Measurements from ENCODE around the gene THAP9.
"Not testable (repeated sequence)": the region's sequence is repeated elsewhere in the genome, so short reads cannot be mapped to it uniquely, and the experiment has no call there.

THAP9 gene

GRCh38 chr4:82905205-82905604, 4.7 kb downstream of the THAP9 start:
- DNase-seq (ENCODE audit: low read depth) = no peak
- TF ChIP-seq, protein P1, sequence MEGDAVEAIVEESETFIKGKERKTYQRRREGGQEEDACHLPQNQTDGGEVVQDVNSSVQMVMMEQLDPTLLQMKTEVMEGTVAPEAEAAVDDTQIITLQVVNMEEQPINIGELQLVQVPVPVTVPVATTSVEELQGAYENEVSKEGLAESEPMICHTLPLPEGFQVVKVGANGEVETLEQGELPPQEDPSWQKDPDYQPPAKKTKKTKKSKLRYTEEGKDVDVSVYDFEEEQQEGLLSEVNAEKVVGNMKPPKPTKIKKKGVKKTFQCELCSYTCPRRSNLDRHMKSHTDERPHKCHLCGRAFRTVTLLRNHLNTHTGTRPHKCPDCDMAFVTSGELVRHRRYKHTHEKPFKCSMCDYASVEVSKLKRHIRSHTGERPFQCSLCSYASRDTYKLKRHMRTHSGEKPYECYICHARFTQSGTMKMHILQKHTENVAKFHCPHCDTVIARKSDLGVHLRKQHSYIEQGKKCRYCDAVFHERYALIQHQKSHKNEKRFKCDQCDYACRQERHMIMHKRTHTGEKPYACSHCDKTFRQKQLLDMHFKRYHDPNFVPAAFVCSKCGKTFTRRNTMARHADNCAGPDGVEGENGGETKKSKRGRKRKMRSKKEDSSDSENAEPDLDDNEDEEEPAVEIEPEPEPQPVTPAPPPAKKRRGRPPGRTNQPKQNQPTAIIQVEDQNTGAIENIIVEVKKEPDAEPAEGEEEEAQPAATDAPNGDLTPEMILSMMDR (IDR thresholded peaks at IDR 0.05; ENCODE audit: control insufficient read depth, extremely low read depth, insufficient read depth) = no peak
- no peak overlapping the region for H3K4me3 ChIP-seq (ENCODE audit: low read depth, low read length)

DNA sequence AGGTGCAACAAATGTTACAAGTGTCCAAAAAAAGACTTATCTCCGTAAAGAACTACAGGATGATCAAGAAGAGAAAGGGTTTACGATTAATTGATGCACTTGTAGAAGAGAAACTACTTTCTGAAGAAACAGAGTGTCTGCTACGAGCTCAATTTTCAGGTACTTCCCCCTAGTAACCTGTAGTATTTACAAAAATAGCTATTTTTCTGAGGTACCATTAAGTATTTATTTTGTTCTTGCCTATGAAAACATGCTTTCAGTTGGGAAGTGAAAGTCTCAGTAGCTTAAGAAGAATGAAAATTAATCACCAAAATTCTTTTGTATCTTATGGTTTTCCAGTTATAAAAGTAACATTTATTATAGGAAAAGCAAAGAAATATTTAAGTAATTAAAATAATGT, 5.9 kb downstream of the THAP9 start:
- H3K4me3 ChIP-seq (ENCODE audit: low read depth, low read length) = no peak overlapping the region
- no peak for DNase-seq (ENCODE audit: low read depth)
- TF ChIP-seq, protein P1 (IDR thresholded peaks at IDR 0.05; ENCODE audit: control insufficient read depth, extremely low read depth, insufficient read depth) = no peak

- no peak overlapping the region for H3K4me3 ChIP-seq (ENCODE audit: low read depth, low read length)
- DNase-seq (ENCODE audit: low read depth) = peak; percentile 61
- TF ChIP-seq, protein P1 (IDR thresholded peaks at IDR 0.05; ENCODE audit: control insufficient read depth, extremely low read depth, insufficient read depth) = no peak
Measured at GRCh38 chr4:82909326-82909725, 8.8 kb downstream of the THAP9 start.

GRCh38 chr4:82913305-82913704, 12.8 kb downstream of the THAP9 start:
- TF ChIP-seq, protein P1 (IDR thresholded peaks at IDR 0.05; ENCODE audit: control insufficient read depth, extremely low read depth, insufficient read depth) = no peak
- no peak for DNase-seq (ENCODE audit: low read depth)
- H3K4me3 ChIP-seq (ENCODE audit: low read depth, low read length) = no peak overlapping the region

- H3K4me3 ChIP-seq (ENCODE audit: low read depth, low read length); DNase-seq (ENCODE audit: low read depth): not testable (repeated sequence)
Measured at GRCh38 chr4:82913968-82914367, 13.4 kb downstream of the THAP9 start.

GRCh38 chr4:82918091-82918490, 17.6 kb downstream of the THAP9 start:
- no peak overlapping the region for H3K4me3 ChIP-seq (ENCODE audit: low read depth, low read length)
- no peak for DNase-seq (ENCODE audit: low read depth)
- TF ChIP-seq, protein P1 (IDR thresholded peaks at IDR 0.05; ENCODE audit: control insufficient read depth, extremely low read depth, insufficient read depth) = no peak

DNA sequence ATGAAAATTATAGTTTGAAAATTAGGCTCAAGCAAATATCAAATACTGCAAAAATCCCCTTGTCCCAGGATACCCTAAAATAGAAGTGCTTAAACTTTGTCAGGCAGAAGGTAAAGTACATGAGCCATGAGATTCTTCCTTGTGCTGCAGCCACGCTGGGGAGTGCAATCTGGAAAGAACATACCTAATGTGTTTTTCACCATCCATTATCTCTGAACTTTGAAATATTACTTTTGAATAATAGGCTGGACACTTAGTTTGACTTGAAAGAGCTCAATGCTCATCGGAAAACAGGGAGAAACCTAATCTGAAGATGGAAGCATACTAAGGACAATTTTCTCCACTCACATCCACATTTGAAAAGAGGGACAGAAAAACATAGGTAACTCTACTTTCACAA, 18.9 kb downstream of the THAP9 start:
- TF ChIP-seq, protein P1 (IDR thresholded peaks at IDR 0.05; ENCODE audit: control insufficient read depth, extremely low read depth, insufficient read depth) = no peak
- DNase-seq (ENCODE audit: low read depth) = no peak
- H3K4me3 ChIP-seq (ENCODE audit: low read depth, low read length) = no peak overlapping the region

Measured in LNCaP clone FGC (cell line).